ENCODE data around the gene TRIM9. TPM values are rescaled to one million over a fixed set of nuclear protein-coding genes. Genes with fewer than 3 reads are reported as not detected.

Gene TRIM9
- total and polyA plus RNA-seq, 4 donors, result 0.08 to 1.3 (median 0.50) TPM

- no peaks in the 10 kb centered on the region for H3K9me3 ChIP-seq (ENCODE audit: control insufficient read depth in 4 of 4, insufficient read depth in 3 of 4, low read length in 3 of 4)
- TF ChIP-seq CTCF (IDR thresholded peaks at IDR 0.05; ENCODE audit: control extremely low read depth, extremely low read depth), result no peak
- ATAC-seq (ENCODE audit: insufficient read depth, low FRiP score), result peak; percentile 56
- H3K4me3 ChIP-seq, result no peak overlapping the region
- no peaks in the 10 kb centered on the region for H3K27me3 ChIP-seq (ENCODE audit: control insufficient read depth in 3 of 3, insufficient read depth in 3 of 3, low read length in 2 of 3)
- no peak overlapping the region for H3K9ac ChIP-seq (ENCODE audit: insufficient read depth in 1 of 2, low read length in 2 of 2)
- 38 to 55% methylated on average over 4 of the region's 4 CpGs for WGBS, 2 donors
- H3K36me3 ChIP-seq (ENCODE audit: control insufficient read depth in 4 of 4, insufficient read depth in 4 of 4, low read length in 4 of 4), result no peaks in the 10 kb centered on the region
- H3K4me1 ChIP-seq (ENCODE audit: control insufficient read depth in 5 of 5, insufficient read depth in 5 of 5, low read length in 5 of 5), result peaks cover 0 to 17% (median 1%) of the 10 kb centered on the region in 5 donors
- no peak for DNase-seq
- no peak overlapping the region for H3K27ac ChIP-seq (ENCODE audit: low read depth in 1 of 2, low read length in 1 of 2)
Observed at GRCh38 chr14:51006781-51007211, 88.1 kb downstream of the TRIM9 start.

GRCh38 chr14:51006324-51006723, 88.6 kb downstream of the TRIM9 start:
- WGBS, 2 donors, result 41 to 53% methylated on average over 2 of the region's 2 CpGs
- H3K4me3 ChIP-seq, result no peak overlapping the region
- DNase-seq, result no peak
- no peaks in the 10 kb centered on the region for H3K27me3 ChIP-seq (ENCODE audit: control insufficient read depth in 3 of 3, insufficient read depth in 3 of 3, low read length in 2 of 3)
- no peak for ATAC-seq (ENCODE audit: insufficient read depth, low FRiP score)
- H3K9ac ChIP-seq (ENCODE audit: insufficient read depth in 1 of 2, low read length in 2 of 2), result no peak overlapping the region
- peaks cover 0 to 17% (median 1%) of the 10 kb centered on the region in 5 donors for H3K4me1 ChIP-seq (ENCODE audit: control insufficient read depth in 5 of 5, insufficient read depth in 5 of 5, low read length in 5 of 5)
- H3K36me3 ChIP-seq (ENCODE audit: control insufficient read depth in 4 of 4, insufficient read depth in 4 of 4, low read length in 4 of 4), result no peaks in the 10 kb centered on the region
- no peak for TF ChIP-seq CTCF (IDR thresholded peaks at IDR 0.05; ENCODE audit: control extremely low read depth, extremely low read depth)
- H3K9me3 ChIP-seq (ENCODE audit: control insufficient read depth in 4 of 4, insufficient read depth in 3 of 4, low read length in 3 of 4), result no peaks in the 10 kb centered on the region
- no peak overlapping the region for H3K27ac ChIP-seq (ENCODE audit: low read depth in 1 of 2, low read length in 1 of 2)

- 45 to 53% methylated on average over 6 of the region's 6 CpGs for whole genome bisulfite sequencing, 2 donors
- peak in 1 of 3 donors; percentile 57 for DNase-seq
- Histone ChIP-seq H3K4me1 (ENCODE audit: control insufficient read depth in 5 of 5, insufficient read depth in 5 of 5, low read length in 5 of 5) (peaks cover 0 to 17% (median 0%) of the 10 kb centered on the region in 5 donors), H3K9ac (ENCODE audit: insufficient read depth in 1 of 2, low read length in 2 of 2) (no peak overlapping the region), H3K27ac (ENCODE audit: low read depth in 1 of 2, low read length in 1 of 2) (peak overlapping the region in 1 of 2 donors; percentile 27), H3K27me3 (ENCODE audit: control insufficient read depth in 3 of 3, insufficient read depth in 3 of 3, low read length in 2 of 3) (no peaks in the 10 kb centered on the region), H3K9me3 (ENCODE audit: control insufficient read depth in 4 of 4, insufficient read depth in 3 of 4, low read length in 3 of 4) (no peaks in the 10 kb centered on the region), H3K36me3 (ENCODE audit: control insufficient read depth in 4 of 4, insufficient read depth in 4 of 4, low read length in 4 of 4) (no peaks in the 10 kb centered on the region), H3K4me3 (no peak overlapping the region)
- no peak for TF ChIP-seq CTCF (IDR thresholded peaks at IDR 0.05; ENCODE audit: control extremely low read depth, extremely low read depth)
- ATAC-seq (ENCODE audit: insufficient read depth, low FRiP score), result peak; percentile 10
Observed at GRCh38 chr14:51004801-51005526, 89.9 kb downstream of the TRIM9 start.
